HEK293T (cell line): ENCODE measurements around the gene CCDC39.

Experiments
- CTCF ChIA-PET: fragments of 350-600 bp; formaldehyde crosslinking; extraction: SDS; loops from one replicate; lab custom pipeline; 2021; ENCODE audit warnings: antibody characterized with exemption, inconsistent platforms; lab: Yijun Ruan, JAX
- POLR2A ChIA-PET: fragments of 350-600 bp; formaldehyde crosslinking; extraction: SDS; loops from one replicate; lab custom pipeline; 2020; ENCODE audit warnings: antibody characterized with exemption, inconsistent platforms; lab: Yijun Ruan, JAX
- DNase-seq: peaks from one replicate; pipeline ENCODE4 v3.0.0; 2012; ENCODE audit warnings: mixed read lengths; ENCODE audit errors: extremely low spot score
- ARNT ChIP-seq: fragments of 450-650 bp; IDR thresholded peaks from 2 replicates; pipeline ENCODE4 v1.6.1; 2017; ENCODE audit warnings: mild to moderate bottlenecking
- BHLHE40 ChIP-seq: fragments of 450-650 bp; IDR thresholded peaks from 2 replicates; pipeline ENCODE4 v1.6.1; 2016; ENCODE audit warnings: mild to moderate bottlenecking, moderate library complexity, borderline replicate concordance
- CTBP1 ChIP-seq: fragments of 450-650 bp; IDR thresholded peaks from 2 replicates; pipeline ENCODE4 v1.6.1; 2016; ENCODE audit warnings: borderline replicate concordance
- ELF4 ChIP-seq: fragments of 450-650 bp; IDR thresholded peaks from 2 replicates; pipeline ENCODE4 v1.6.1; 2017; ENCODE audit warnings: antibody characterized with exemption
- FOXA1 ChIP-seq: fragments of 450-650 bp; IDR thresholded peaks from 2 replicates; pipeline ENCODE4 v1.6.1; 2016; ENCODE audit warnings: mild to moderate bottlenecking
- FOXK2 ChIP-seq: fragments of 450-650 bp; IDR thresholded peaks from 2 replicates; pipeline ENCODE4 v1.6.1; 2016; ENCODE audit warnings: mild to moderate bottlenecking
- FOXM1 ChIP-seq: fragments of 450-650 bp; IDR thresholded peaks from 2 replicates; pipeline ENCODE4 v1.6.1; 2017; ENCODE audit warnings: mild to moderate bottlenecking, borderline replicate concordance
- HDGF ChIP-seq: fragments of 450-650 bp; IDR thresholded peaks from 2 replicates; pipeline ENCODE4 v1.6.1; 2017; ENCODE audit warnings: antibody characterized with exemption, borderline replicate concordance
- L3MBTL2 ChIP-seq: fragments of 450-650 bp; conservative IDR thresholded peaks from 2 replicates; pipeline ENCODE4 v1.6.1; 2016; ENCODE audit warnings: mild to moderate bottlenecking
- LEF1 ChIP-seq: fragments of 450-650 bp; IDR thresholded peaks from 2 replicates; pipeline ENCODE4 v1.6.1; 2017; ENCODE audit warnings: mild to moderate bottlenecking, borderline replicate concordance
- NFRKB ChIP-seq: fragments of 450-650 bp; IDR thresholded peaks from 2 replicates; pipeline ENCODE4 v1.6.1; 2016; ENCODE audit warnings: mild to moderate bottlenecking, moderate library complexity
- PKNOX1 ChIP-seq: fragments of 450-650 bp; IDR thresholded peaks from 2 replicates; pipeline ENCODE4 v1.6.1; 2016
- SP1 ChIP-seq: fragments of 450-650 bp; IDR thresholded peaks from 2 replicates; pipeline ENCODE4 v1.6.1; 2017
- SUZ12 ChIP-seq: fragments of 450-650 bp; IDR thresholded peaks from 2 replicates; pipeline ENCODE4 v1.6.1; 2016; ENCODE audit warnings: mild to moderate bottlenecking
- TARDBP ChIP-seq: fragments of 450-650 bp; IDR thresholded peaks from 2 replicates; pipeline ENCODE4 v1.6.1; 2016
- ZNF384 ChIP-seq: fragments of 450-650 bp; IDR thresholded peaks from 2 replicates; pipeline ENCODE4 v1.6.1; 2016

The CCDC39 gene

GRCh38 chr3:180657094-180657493, 22.2 kb downstream of the CCDC39 start:
- CTCF ChIA-PET = no interaction called here
- DNase-seq = no peak
- POLR2A ChIA-PET = no interaction called here
- no peak for TF ChIP-seq FOXA1
- no peak for TF ChIP-seq L3MBTL2
- no peak for TF ChIP-seq LEF1
- no peak for TF ChIP-seq ZNF384
- TF ChIP-seq TARDBP = no peak
- no peak for TF ChIP-seq CTBP1
- no peak for TF ChIP-seq NFRKB
- TF ChIP-seq PKNOX1 = no peak
- TF ChIP-seq ARNT = no peak
- no peak for TF ChIP-seq SP1
- TF ChIP-seq ELF4 = no peak

- TF ChIP-seq SUZ12 = no peak
- TF ChIP-seq ELF4 = no peak
- no peak for TF ChIP-seq NFRKB
- no peak for TF ChIP-seq SP1
- no peak for DNase-seq
- POLR2A ChIA-PET = no interaction called here
- CTCF ChIA-PET = no interaction called here
Observed at GRCh38 chr3:180656406-180656805, 22.9 kb downstream of the CCDC39 start.

- no peak for DNase-seq
- CTCF ChIA-PET = no interaction called here
- no peak for TF ChIP-seq L3MBTL2
- TF ChIP-seq FOXM1 = no peak
- no peak for TF ChIP-seq FOXK2
- TF ChIP-seq TARDBP = no peak
- TF ChIP-seq ELF4 = no peak
- TF ChIP-seq FOXA1 = no peak
- no peak for TF ChIP-seq NFRKB
- POLR2A ChIA-PET = no interaction called here
Observed at GRCh38 chr3:180646187-180646790, 33.0 kb downstream of the CCDC39 start.

GRCh38 chr3:180640987-180641386, 38.3 kb downstream of the CCDC39 start:
- DNase-seq = no peak
- TF ChIP-seq FOXM1 = no peak
- TF ChIP-seq FOXK2 = no peak
- TF ChIP-seq SUZ12 = no peak
- ChIA-PET POLR2A (no interaction called here), CTCF (no interaction called here)

GRCh38 chr3:180633722-180634121, 45.6 kb downstream of the CCDC39 start:
- CTCF ChIA-PET = no interaction called here
- POLR2A ChIA-PET = no interaction called here
- no peak for DNase-seq
- TF ChIP-seq PKNOX1 (no peak), ELF4 (no peak), BHLHE40 (no peak), SUZ12 (no peak), FOXA1 (no peak), TARDBP (no peak), CTBP1 (no peak), FOXK2 (no peak), LEF1 (no peak), SP1 (no peak), NFRKB (no peak), ARNT (no peak), FOXM1 (no peak), ZNF384 (no peak), L3MBTL2 (no peak), HDGF (no peak)

GRCh38 chr3:180631317-180631716, 48.0 kb downstream of the CCDC39 start:
- ChIA-PET POLR2A (no interaction called here), CTCF (no interaction called here)
- DNase-seq = no peak
- no peak for TF ChIP-seq CTBP1
- TF ChIP-seq FOXK2 = no peak
- no peak for TF ChIP-seq NFRKB
- no peak for TF ChIP-seq BHLHE40
- no peak for TF ChIP-seq HDGF
- TF ChIP-seq ARNT = no peak
- TF ChIP-seq ELF4 = no peak
- no peak for TF ChIP-seq FOXA1
- no peak for TF ChIP-seq LEF1
- no peak for TF ChIP-seq SUZ12
- no peak for TF ChIP-seq SP1
- TF ChIP-seq TARDBP = no peak
- no peak for TF ChIP-seq PKNOX1
- no peak for TF ChIP-seq FOXM1
- no peak for TF ChIP-seq ZNF384
- no peak for TF ChIP-seq L3MBTL2

- DNase-seq = no peak
- POLR2A ChIA-PET = no interaction called here
- CTCF ChIA-PET = no interaction called here
- no peak for TF ChIP-seq TARDBP
- no peak for TF ChIP-seq HDGF
- no peak for TF ChIP-seq ELF4
- no peak for TF ChIP-seq LEF1
- no peak for TF ChIP-seq SP1
- TF ChIP-seq PKNOX1 = no peak
- no peak for TF ChIP-seq SUZ12
- TF ChIP-seq FOXA1 = no peak
- TF ChIP-seq FOXK2 = no peak
- TF ChIP-seq BHLHE40 = no peak
- no peak for TF ChIP-seq CTBP1
- no peak for TF ChIP-seq ZNF384
- TF ChIP-seq NFRKB = no peak
- no peak for TF ChIP-seq L3MBTL2
- no peak for TF ChIP-seq FOXM1
- no peak for TF ChIP-seq ARNT
Observed at GRCh38 chr3:180630371-180630770, 48.9 kb downstream of the CCDC39 start.
